Smooth muscle cell (in vitro differentiated cells): ENCODE results near the gene COPS2. TPM values are rescaled to one million over a fixed set of nuclear protein-coding genes. Genes with fewer than 3 reads are reported as not detected.

Experiments
- DNase-seq: peaks from one replicate; lab custom pipeline; 2025; ENCODE audit not compliant: unreplicated experiment; lab: John Stamatoyannopoulos, UW
- H2AFZ ChIP-seq: fragments of 200-600 bp; sonication (generic); 2 replicates; pipeline ENCODE4 v1.6.0; 2016; ENCODE audit warnings: antibody characterized with exemption, low read depth, mild to moderate bottlenecking
- H3F3A ChIP-seq: fragments of 200-600 bp; sonication (generic); 2 replicates; pipeline ENCODE4 v1.6.0; 2017; ENCODE audit warnings: antibody characterized with exemption, low read depth
- H3K27ac ChIP-seq: fragments of 200-600 bp; sonication (generic); 2 replicates; pipeline ENCODE4 v1.5.1; 2016; ENCODE audit warnings: low read depth, mild to moderate bottlenecking
- H3K27me3 ChIP-seq: fragments of 200-600 bp; sonication (generic); 2 replicates; pipeline ENCODE4 v1.6.1; 2016; ENCODE audit warnings: low read depth, mild to moderate bottlenecking
- H3K36me3 ChIP-seq: fragments of 200-600 bp; sonication (generic); 2 replicates; pipeline ENCODE4 v1.5.1; 2016; ENCODE audit warnings: low read depth
- H3K4me1 ChIP-seq: fragments of 200-600 bp; sonication (generic); 2 replicates; pipeline ENCODE4 v1.5.1; 2016; ENCODE audit warnings: low read depth
- H3K4me2 ChIP-seq: fragments of 200-600 bp; sonication (generic); 2 replicates; pipeline ENCODE4 v1.6.0; 2016; ENCODE audit warnings: mild to moderate bottlenecking
- H3K4me3 ChIP-seq: fragments of 200-600 bp; sonication (generic); 2 replicates; pipeline ENCODE4 v1.5.1; 2016; ENCODE audit warnings: mild to moderate bottlenecking
- H3K79me2 ChIP-seq: fragments of 200-600 bp; sonication (generic); 2 replicates; pipeline ENCODE4 v1.6.0; 2016; ENCODE audit warnings: low read depth, mild to moderate bottlenecking
- H3K9ac ChIP-seq: fragments of 200-600 bp; sonication (generic); 2 replicates; pipeline ENCODE4 v1.6.0; 2016; ENCODE audit warnings: low read depth
- H3K9me3 ChIP-seq: fragments of 200-600 bp; sonication (generic); replicated peaks from 2 replicates; pipeline ENCODE4 v1.5.1; 2016; ENCODE audit warnings: low read depth
- H4K20me1 ChIP-seq: fragments of 200-600 bp; sonication (generic); 2 replicates; pipeline ENCODE4 v1.6.0; 2016; ENCODE audit warnings: low read depth
- WGBS: methylation state at CpG from one replicate; pipeline ENCODE4 v1.1.7; 2016; ENCODE audit warnings: low lambda C conversion rate; 5-methylcytosine and 5-hydroxymethylcytosine counted together
- polyA plus RNA-seq: library from polyadenylated mRNA; unstranded; fragments of >200 nt; fragmentation: Nextera tagmentation; extraction: Ambion mirVana; gene quantifications from 2 replicates; pipeline ENCODE4 v1.2.1, GENCODE V29; 2016
- total RNA-seq: library from RNA; depleted of rRNA; stranded (reverse); fragments of >200 nt; gene quantifications from 2 replicates; pipeline ENCODE4 v1.2.3, GENCODE V29; 2014
- TF ChIP-seq, protein P1 (sequence below): fragments of 200-600 bp; sonication (generic); IDR thresholded peaks from 2 replicates; pipeline ENCODE4 v1.5.1; 2017; ENCODE audit warnings: borderline replicate concordance, mild to moderate bottlenecking, antibody characterized with exemption; ENCODE audit not compliant: insufficient read depth, poor library complexity, severe bottlenecking

The COPS2 gene
- total and polyA plus RNA-seq, 2 experiments from 2014 or later, result 21.5 to 88.0 TPM

DNA sequence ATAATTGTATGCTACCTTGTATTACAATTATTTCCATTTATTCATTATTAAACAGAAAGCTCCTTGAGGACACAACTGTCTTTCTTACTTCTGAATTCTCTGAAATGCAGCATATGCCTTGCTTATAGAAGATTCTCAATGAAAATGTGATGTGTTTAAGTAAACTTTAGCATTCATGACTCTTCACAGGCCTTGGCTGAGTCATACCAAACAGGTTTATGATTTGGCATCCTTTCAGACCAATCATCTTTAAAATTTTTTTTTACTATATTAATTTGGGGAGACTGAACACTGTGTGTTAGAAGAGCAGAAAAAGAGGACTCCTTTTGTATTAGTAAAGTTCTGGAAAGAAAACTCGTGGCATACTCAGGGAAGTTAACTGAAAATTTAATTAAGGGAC, 8.3 kb upstream of the COPS2 start:
- H2AFZ ChIP-seq, result no peak overlapping the region
- H3K27me3 ChIP-seq, result no peaks in the 10 kb centered on the region
- H4K20me1 ChIP-seq, result no peaks in the 10 kb centered on the region
- no peak overlapping the region for H3K27ac ChIP-seq
- H3K4me2 ChIP-seq, result no peak overlapping the region
- H3K79me2 ChIP-seq, result peaks cover 32% of the 10 kb centered on the region
- no peaks in the 10 kb centered on the region for H3K4me1 ChIP-seq
- no peak overlapping the region for H3K9ac ChIP-seq
- no peaks in the 10 kb centered on the region for H3K9me3 ChIP-seq
- H3K4me3 ChIP-seq, result no peak overlapping the region
- TF ChIP-seq, protein P1, sequence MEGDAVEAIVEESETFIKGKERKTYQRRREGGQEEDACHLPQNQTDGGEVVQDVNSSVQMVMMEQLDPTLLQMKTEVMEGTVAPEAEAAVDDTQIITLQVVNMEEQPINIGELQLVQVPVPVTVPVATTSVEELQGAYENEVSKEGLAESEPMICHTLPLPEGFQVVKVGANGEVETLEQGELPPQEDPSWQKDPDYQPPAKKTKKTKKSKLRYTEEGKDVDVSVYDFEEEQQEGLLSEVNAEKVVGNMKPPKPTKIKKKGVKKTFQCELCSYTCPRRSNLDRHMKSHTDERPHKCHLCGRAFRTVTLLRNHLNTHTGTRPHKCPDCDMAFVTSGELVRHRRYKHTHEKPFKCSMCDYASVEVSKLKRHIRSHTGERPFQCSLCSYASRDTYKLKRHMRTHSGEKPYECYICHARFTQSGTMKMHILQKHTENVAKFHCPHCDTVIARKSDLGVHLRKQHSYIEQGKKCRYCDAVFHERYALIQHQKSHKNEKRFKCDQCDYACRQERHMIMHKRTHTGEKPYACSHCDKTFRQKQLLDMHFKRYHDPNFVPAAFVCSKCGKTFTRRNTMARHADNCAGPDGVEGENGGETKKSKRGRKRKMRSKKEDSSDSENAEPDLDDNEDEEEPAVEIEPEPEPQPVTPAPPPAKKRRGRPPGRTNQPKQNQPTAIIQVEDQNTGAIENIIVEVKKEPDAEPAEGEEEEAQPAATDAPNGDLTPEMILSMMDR, result no peak
- WGBS, result 94% methylated on average over 1 of the region's 1 CpG
- H3K36me3 ChIP-seq, result peaks cover 6% of the 10 kb centered on the region
- no peaks in the 10 kb centered on the region for H3F3A ChIP-seq
- DNase-seq, result no peak

DNA sequence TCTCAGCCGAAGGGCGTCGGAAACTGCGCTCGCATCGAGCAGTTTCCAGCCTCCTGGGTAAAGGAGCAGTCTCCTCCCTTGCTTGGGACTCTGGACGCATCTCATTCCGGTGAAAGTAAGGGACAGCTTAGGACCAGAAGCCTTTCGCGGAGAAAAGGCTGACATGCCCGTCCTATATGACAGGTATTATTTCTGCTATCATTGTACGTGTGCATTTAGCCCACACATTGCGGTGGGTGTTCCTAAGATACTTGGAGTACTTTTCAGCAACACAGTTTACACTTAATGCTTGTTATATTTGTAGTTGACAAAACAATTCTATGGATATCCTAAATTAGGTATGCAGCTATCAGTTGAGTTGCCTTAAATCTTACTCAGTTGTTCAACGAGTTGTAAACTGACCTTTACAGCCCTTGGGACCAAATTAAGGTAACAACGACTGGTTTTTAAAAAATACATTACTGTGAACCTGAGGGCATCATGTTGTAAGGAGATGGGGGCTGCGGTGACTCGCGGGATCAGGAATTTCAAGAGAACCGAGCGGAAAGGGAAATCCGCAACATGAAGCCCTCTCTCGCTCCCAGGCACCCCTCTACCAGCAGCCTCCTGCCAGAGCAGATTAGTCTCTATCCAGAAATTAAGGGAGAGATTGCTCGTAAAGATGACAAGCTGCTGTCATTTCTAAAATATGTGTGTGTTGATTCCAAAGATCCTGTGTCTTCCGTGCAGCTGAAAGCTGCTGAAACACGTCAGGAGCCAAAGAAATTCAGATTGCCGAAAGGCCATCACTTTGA, 632 bp upstream of the COPS2 start:
- DNase-seq, result no peak

DNA sequence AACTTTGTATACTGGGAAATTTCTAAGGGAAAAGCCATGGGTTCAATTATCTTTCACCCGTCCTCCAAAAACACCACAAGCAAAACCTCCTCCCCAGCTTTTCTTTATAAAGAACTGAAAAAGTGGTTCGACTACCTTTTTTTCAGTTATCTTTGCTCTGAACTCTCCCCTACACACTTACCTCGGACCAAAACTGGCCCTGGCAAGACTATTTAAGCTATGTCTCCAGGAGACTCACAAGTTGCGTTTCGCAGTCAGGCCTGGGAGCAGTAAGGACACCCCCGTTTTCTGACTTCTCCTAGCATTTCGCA, 645 bp downstream of the COPS2 start:
- DNase-seq, result no peak
- peak overlapping the region; percentile 85 for H3K4me3 ChIP-seq
- peak overlapping the region; percentile 89 for H3K4me2 ChIP-seq
- peaks cover 19% of the 10 kb centered on the region for H3K4me1 ChIP-seq
- H3K9me3 ChIP-seq, result no peaks in the 10 kb centered on the region
- H3K79me2 ChIP-seq, result peaks cover 90% of the 10 kb centered on the region
- H2AFZ ChIP-seq, result peak overlapping the region; percentile 86
- H3K27ac ChIP-seq, result peak overlapping the region; percentile 86
- H4K20me1 ChIP-seq, result peaks cover 47% of the 10 kb centered on the region
- TF ChIP-seq, protein P1, result no peak
- WGBS, result 2% methylated on average over 7 of the region's 7 CpGs
- no peaks in the 10 kb centered on the region for H3F3A ChIP-seq
- H3K9ac ChIP-seq, result peak overlapping the region; percentile 97
- H3K36me3 ChIP-seq, result no peaks in the 10 kb centered on the region
- no peaks in the 10 kb centered on the region for H3K27me3 ChIP-seq

More for the DNA sequence above, 632 bp upstream of the COPS2 start:
- TF ChIP-seq, protein P1, result no peak
- no peaks in the 10 kb centered on the region for H3K27me3 ChIP-seq
- peak overlapping the region; percentile 82 for H2AFZ ChIP-seq
- peak overlapping the region; percentile 93 for H3K4me2 ChIP-seq
- no peaks in the 10 kb centered on the region for H3K9me3 ChIP-seq
- H4K20me1 ChIP-seq, result peaks cover 35% of the 10 kb centered on the region
- H3K79me2 ChIP-seq, result peaks cover 85% of the 10 kb centered on the region
- no peaks in the 10 kb centered on the region for H3F3A ChIP-seq
- WGBS, result 2% methylated on average over 26 of the region's 26 CpGs
- H3K9ac ChIP-seq, result peak overlapping the region; percentile 85
- no peaks in the 10 kb centered on the region for H3K36me3 ChIP-seq
- peak overlapping the region; percentile 85 for H3K4me3 ChIP-seq
- H3K27ac ChIP-seq, result peak overlapping the region; percentile 74
- peaks cover 19% of the 10 kb centered on the region for H3K4me1 ChIP-seq

DNA sequence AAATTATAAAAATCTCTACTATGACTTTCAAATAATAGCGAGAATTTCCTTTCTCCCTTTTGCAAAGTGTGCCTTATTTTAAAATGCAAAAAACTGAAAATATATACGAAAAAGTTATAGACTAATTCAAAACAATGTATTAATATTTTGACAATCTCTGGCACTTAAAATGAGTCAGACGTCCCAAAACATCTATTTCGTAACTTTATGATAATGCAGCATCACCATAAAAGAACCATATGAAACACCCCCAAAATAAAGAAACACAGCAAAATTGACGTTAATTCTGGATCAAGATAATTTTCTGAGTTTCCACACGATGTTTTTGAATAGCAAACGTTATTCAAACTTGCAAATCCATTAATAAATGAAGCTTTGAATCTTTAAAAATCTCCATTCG, 1.0 kb downstream of the COPS2 start:
- Histone ChIP-seq H3K36me3 (no peaks in the 10 kb centered on the region), H3K27me3 (no peaks in the 10 kb centered on the region), H3K4me3 (peak overlapping the region; percentile 85), H3K27ac (peak overlapping the region; percentile 86), H4K20me1 (peaks cover 51% of the 10 kb centered on the region), H3K4me1 (peaks cover 19% of the 10 kb centered on the region), H2AFZ (no peak overlapping the region), H3K9ac (peak overlapping the region; percentile 97), H3F3A (no peaks in the 10 kb centered on the region), H3K9me3 (no peaks in the 10 kb centered on the region), H3K4me2 (peak overlapping the region; percentile 89), H3K79me2 (peaks cover 90% of the 10 kb centered on the region)
- DNase-seq, result no peak
- WGBS, result 29% methylated on average over 8 of the region's 8 CpGs
- TF ChIP-seq, protein P1, result no peak
